BJ (cell line): ENCODE results near the gene PTPRM. TPM values are rescaled to one million over a fixed set of nuclear protein-coding genes. Genes with fewer than 3 reads are reported as not detected.

ENCODE experiments used
- CTCF ChIA-PET: fragments of 350-600 bp; formaldehyde crosslinking; extraction: SDS; loops from one replicate; lab custom pipeline; 2021; ENCODE audit warnings: antibody characterized with exemption, inconsistent platforms; lab: Yijun Ruan, JAX
- POLR2A ChIA-PET: fragments of 300-600 bp; sonication (Branson Sonifier 250); formaldehyde crosslinking; extraction: SDS; loops from one replicate; lab custom pipeline; 2021; ENCODE audit warnings: antibody characterized with exemption; lab: Charles Lee
- DNase-seq: peaks from one replicate; pipeline ENCODE4 v3.0.0-alpha.2; 2011; ENCODE audit warnings: low read depth
- H3K27me3 ChIP-seq: 2 replicates; pipeline ENCODE4 v1.6.0; 2011; ENCODE audit warnings: low read length; ENCODE audit not compliant: control insufficient read depth, insufficient read depth
- H3K36me3 ChIP-seq: 2 replicates; pipeline ENCODE4 v1.5.1; 2011; ENCODE audit warnings: low read length; ENCODE audit not compliant: control insufficient read depth, insufficient read depth
- H3K4me3 ChIP-seq: 2 replicates; pipeline ENCODE4 v1.5.1; 2011; ENCODE audit warnings: low read depth, mild to moderate bottlenecking, control low read depth, low read length
- CTCF ChIP-seq: IDR thresholded peaks from 2 replicates; pipeline ENCODE4 v1.5.1; 2011; ENCODE audit warnings: low read depth, mild to moderate bottlenecking, control low read depth, inconsistent platforms, low read length, moderate library complexity; ENCODE audit not compliant: insufficient read depth
- polyA plus RNA-seq: library from polyadenylated mRNA; depleted of rRNA; stranded (reverse); fragments of >200 nt; gene quantifications from 2 replicates; pipeline ENCODE4 v1.2.3, GENCODE V29; 2011

The PTPRM gene
- polyA plus RNA-seq, 1 experiment, result 149 TPM

- no peaks in the 10 kb centered on the region for H3K36me3 ChIP-seq
- CTCF ChIA-PET, result no interaction called here
Observed at GRCh38 chr18:7523772-7524171, 43.3 kb upstream of the PTPRM start.

GRCh38 chr18:7524786-7525185 is 42.3 kb upstream of the PTPRM start:
- POLR2A ChIA-PET, result no interaction called here
- DNase-seq, result no peak

More at GRCh38 chr18:7523772-7524171, 43.3 kb upstream of the PTPRM start:
- Histone ChIP-seq H3K4me3 (no peak overlapping the region), H3K27me3 (no peaks in the 10 kb centered on the region; the same call in 1 of the 2 replicates)
- POLR2A ChIA-PET, result no interaction called here
- TF ChIP-seq CTCF, result no peak
- no peak for DNase-seq

GRCh38 chr18:7532942-7533341 is 34.2 kb upstream of the PTPRM start:
- CTCF ChIA-PET, result interaction anchor here (0.8 to 1.2 kb wide), 2 partner anchors 13 to 46 kb away, joined by 3 to 6 read pairs; no protein-coding TSS in a partner anchor
- no peak for TF ChIP-seq CTCF
- Histone ChIP-seq H3K27me3 (peaks cover 2% of the 10 kb centered on the region; the same call in 1 of the 2 replicates), H3K36me3 (no peaks in the 10 kb centered on the region), H3K4me3 (no peak overlapping the region)
- POLR2A ChIA-PET, result no interaction called here
- no peak for DNase-seq

More at GRCh38 chr18:7524786-7525185, 42.3 kb upstream of the PTPRM start:
- Histone ChIP-seq H3K27me3 (no peaks in the 10 kb centered on the region; the same call in 1 of the 2 replicates), H3K36me3 (no peaks in the 10 kb centered on the region), H3K4me3 (no peak overlapping the region)
- TF ChIP-seq CTCF, result no peak
- CTCF ChIA-PET, result no interaction called here

GRCh38 chr18:7535436-7536205 is 31.5 kb upstream of the PTPRM start:
- CTCF ChIA-PET, result no interaction called here

GRCh38 chr18:7537145-7537544 is 30.0 kb upstream of the PTPRM start:
- ChIA-PET POLR2A (no interaction called here), CTCF (no interaction called here)
- DNase-seq, result no peak
- Histone ChIP-seq H3K4me3 (no peak overlapping the region), H3K36me3 (no peaks in the 10 kb centered on the region), H3K27me3 (peaks cover 2% of the 10 kb centered on the region; the same call in 1 of the 2 replicates)
- no peak for TF ChIP-seq CTCF

More at GRCh38 chr18:7535436-7536205, 31.5 kb upstream of the PTPRM start:
- Histone ChIP-seq H3K4me3 (no peak overlapping the region), H3K27me3 (peaks cover 2% of the 10 kb centered on the region; the same call in 1 of the 2 replicates), H3K36me3 (no peaks in the 10 kb centered on the region)
- no peak for DNase-seq
- no peak for TF ChIP-seq CTCF
- POLR2A ChIA-PET, result no interaction called here
